Keratinocyte (primary cell): Measurements from ENCODE around the gene TMEM163. TPM values are rescaled to one million over a fixed set of nuclear protein-coding genes. Genes with fewer than 3 reads are reported as not detected.

Experiments
- DNase-seq: peaks from one replicate; pipeline ENCODE4 v3.0.0-alpha.2; 2011; ENCODE audit warnings: low read depth, missing footprints, low spot score
- FAIRE-seq: peaks from 2 replicates; lab custom pipeline; 2011; peaks lifted over from hg19 to GRCh38; lab: Jason Lieb, UNC
- H2AFZ ChIP-seq: 2 replicates; pipeline ENCODE4 v1.6.0; 2012; ENCODE audit warnings: low read length, control low read depth, inconsistent platforms; ENCODE audit not compliant: control insufficient read depth
- H3K27ac ChIP-seq: 2 replicates; pipeline ENCODE4 v1.5.1; 2011; ENCODE audit warnings: low read length; ENCODE audit not compliant: control insufficient read depth, insufficient read depth
- H3K27me3 ChIP-seq: 3 replicates; pipeline ENCODE4 v1.6.0; 2011; ENCODE audit warnings: low read length; ENCODE audit not compliant: control insufficient read depth, insufficient read depth; ENCODE audit errors: extremely low read depth
- H3K36me3 ChIP-seq, 2 experiments: 2 replicates in 1 of 2; 3 replicates in 1 of 2; pipeline ENCODE4 v1.5.1; 2011; ENCODE audit warnings: low read length in 2 of 2, mild to moderate bottlenecking in 1 of 2; ENCODE audit not compliant: control insufficient read depth in 2 of 2, insufficient read depth in 2 of 2; ENCODE audit errors: extremely low read depth in 1 of 2
- H3K4me1 ChIP-seq: 3 replicates; pipeline ENCODE4 v1.5.1; 2011; ENCODE audit warnings: low read length; ENCODE audit not compliant: control insufficient read depth, insufficient read depth; ENCODE audit errors: extremely low read depth
- H3K4me2 ChIP-seq: 3 replicates; pipeline ENCODE4 v1.6.0; 2011; ENCODE audit warnings: low read depth, low read length; ENCODE audit not compliant: control insufficient read depth, insufficient read depth; ENCODE audit errors: extremely low read depth
- H3K4me3 ChIP-seq, 3 experiments: fragments of 200-600 bp in 1 of 3; sonication (generic) in 1 of 3; 2 replicates in 2 of 3; 3 replicates in 1 of 3; pipeline ENCODE4 v1.5.1; 2011 to 2016; ENCODE audit warnings: low read length in 3 of 3, mild to moderate bottlenecking in 3 of 3, control low read depth in 2 of 3, inconsistent platforms in 1 of 3, low read depth in 1 of 3, mixed read lengths in 1 of 3, mixed run types in 1 of 3, moderate library complexity in 1 of 3; ENCODE audit not compliant: control insufficient read depth in 2 of 3, insufficient read depth in 2 of 3; ENCODE audit errors: extremely low read depth in 1 of 3
- H3K79me2 ChIP-seq: 2 replicates; pipeline ENCODE4 v1.6.0; 2012; ENCODE audit warnings: low read length; ENCODE audit not compliant: control insufficient read depth, insufficient read depth
- H3K9ac ChIP-seq: 3 replicates; pipeline ENCODE4 v1.6.0; 2011; ENCODE audit warnings: low read length; ENCODE audit not compliant: control insufficient read depth, insufficient read depth; ENCODE audit errors: extremely low read depth
- H3K9me1 ChIP-seq: 3 replicates; pipeline ENCODE4 v1.6.0; 2011; ENCODE audit warnings: low read length; ENCODE audit not compliant: control insufficient read depth, insufficient read depth; ENCODE audit errors: extremely low read depth
- H3K9me3 ChIP-seq: 2 replicates; pipeline ENCODE4 v1.5.1; 2012; ENCODE audit warnings: low read depth, low read length; ENCODE audit not compliant: control insufficient read depth
- H4K20me1 ChIP-seq: 3 replicates; pipeline ENCODE4 v1.6.0; 2011; ENCODE audit warnings: low read length; ENCODE audit not compliant: control insufficient read depth, insufficient read depth; ENCODE audit errors: extremely low read depth
- EZH2 ChIP-seq: IDR thresholded peaks from one replicate; pipeline ENCODE4 v1.6.1; 2012; ENCODE audit warnings: inconsistent platforms, mild to moderate bottlenecking, low read length, moderate library complexity
- dilution Hi-C: fragments of 300-500 bp; cut with MboI; formaldehyde crosslinking; loops from one replicate; pipeline ENCODE4 v1.7.0; 2020; ENCODE audit warnings: low sequenced_read_pairs; ENCODE audit not compliant: extremely low pct_ligation_motif_present
- polyA plus RNA-seq, 5 experiments: library from polyadenylated mRNA; depleted of rRNA in 3 of 5; stranded (reverse) in 3 of 5; stranded (forward) in 1 of 5; unstranded in 1 of 5; fragments of >200 nt; gene quantifications; 1 replicate in 1 of 5; 2 replicates in 3 of 5; 3 replicates in 1 of 5; pipeline versions ENCODE4 v1.2.1 to v1.2.3, GENCODE V29; 2011 to 2012; ENCODE audit warnings: missing spikeins in 2 of 5, low read depth in 1 of 5, low replicate concordance in 1 of 5
- TF ChIP-seq, protein P1 (sequence below), 3 experiments: IDR thresholded peaks in 1 of 3; conservative IDR thresholded peaks in 1 of 3; optimal IDR thresholded peaks in 1 of 3; 2 replicates in 2 of 3; 3 replicates in 1 of 3; pipeline versions ENCODE3 to v1.5.1; 2011; ENCODE audit warnings: low read length in 3 of 3, mild to moderate bottlenecking in 3 of 3, moderate library complexity in 2 of 3, control low read depth in 1 of 3, inconsistent platforms in 1 of 3; ENCODE audit not compliant: insufficient read depth in 2 of 3; ENCODE audit errors: extremely low read depth in 1 of 3

Gene TMEM163
- polyA plus RNA-seq, 1 donor (not counting 4 experiments of a cell fraction or from before 2014, with no cell fraction given), result not detected

DNA sequence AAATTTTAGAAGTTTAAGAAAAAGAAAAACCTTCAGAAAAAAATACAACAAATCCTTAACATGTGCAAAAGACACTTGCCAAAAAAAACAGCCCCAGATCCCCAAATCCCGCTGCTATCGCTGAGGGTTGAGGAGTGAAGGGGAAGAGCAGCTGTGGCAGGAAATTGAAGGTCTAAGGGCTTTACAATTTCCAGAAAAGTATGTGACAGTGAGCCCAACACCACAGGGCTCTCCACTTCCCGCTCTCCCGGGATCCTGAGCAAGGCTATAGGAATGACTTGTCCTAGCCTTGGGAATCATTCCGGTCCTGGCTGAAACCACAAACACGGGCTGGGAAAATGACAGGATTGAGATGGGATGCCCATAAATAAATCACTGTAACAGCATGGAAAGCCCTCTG lies 191.4 kb downstream of the TMEM163 start:
- dilution Hi-C loops, result no loop called here
- H3K27me3 ChIP-seq, result peaks cover 5% of the 10 kb centered on the region
- DNase-seq (no peak), FAIRE-seq (no peak)
- H3K9me3 ChIP-seq, result no peaks in the 10 kb centered on the region
- no peaks in the 10 kb centered on the region for H3K4me1 ChIP-seq
- no peak overlapping the region for H3K27ac ChIP-seq
- no peak overlapping the region for H3K9ac ChIP-seq
- H2AFZ ChIP-seq, result no peak overlapping the region
- H3K79me2 ChIP-seq, result no peaks in the 10 kb centered on the region
- no peaks in the 10 kb centered on the region for H4K20me1 ChIP-seq
- no peak overlapping the region for H3K4me3 ChIP-seq
- H3K4me2 ChIP-seq, result no peak overlapping the region
- no peaks in the 10 kb centered on the region for H3K36me3 ChIP-seq
- no peaks in the 10 kb centered on the region for H3K9me1 ChIP-seq
- TF ChIP-seq EZH2, result no peak
- TF ChIP-seq, protein P1, sequence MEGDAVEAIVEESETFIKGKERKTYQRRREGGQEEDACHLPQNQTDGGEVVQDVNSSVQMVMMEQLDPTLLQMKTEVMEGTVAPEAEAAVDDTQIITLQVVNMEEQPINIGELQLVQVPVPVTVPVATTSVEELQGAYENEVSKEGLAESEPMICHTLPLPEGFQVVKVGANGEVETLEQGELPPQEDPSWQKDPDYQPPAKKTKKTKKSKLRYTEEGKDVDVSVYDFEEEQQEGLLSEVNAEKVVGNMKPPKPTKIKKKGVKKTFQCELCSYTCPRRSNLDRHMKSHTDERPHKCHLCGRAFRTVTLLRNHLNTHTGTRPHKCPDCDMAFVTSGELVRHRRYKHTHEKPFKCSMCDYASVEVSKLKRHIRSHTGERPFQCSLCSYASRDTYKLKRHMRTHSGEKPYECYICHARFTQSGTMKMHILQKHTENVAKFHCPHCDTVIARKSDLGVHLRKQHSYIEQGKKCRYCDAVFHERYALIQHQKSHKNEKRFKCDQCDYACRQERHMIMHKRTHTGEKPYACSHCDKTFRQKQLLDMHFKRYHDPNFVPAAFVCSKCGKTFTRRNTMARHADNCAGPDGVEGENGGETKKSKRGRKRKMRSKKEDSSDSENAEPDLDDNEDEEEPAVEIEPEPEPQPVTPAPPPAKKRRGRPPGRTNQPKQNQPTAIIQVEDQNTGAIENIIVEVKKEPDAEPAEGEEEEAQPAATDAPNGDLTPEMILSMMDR (optimal IDR thresholded peaks at IDR 0.05 in 1 of 3, IDR thresholded peaks at IDR 0.05 in 1 of 3, conservative IDR thresholded peaks at IDR 0.05 in 1 of 3; ENCODE audit: extremely low read depth in 1 of 3, insufficient read depth in 2 of 3, low read length in 3 of 3), result no peak

DNA sequence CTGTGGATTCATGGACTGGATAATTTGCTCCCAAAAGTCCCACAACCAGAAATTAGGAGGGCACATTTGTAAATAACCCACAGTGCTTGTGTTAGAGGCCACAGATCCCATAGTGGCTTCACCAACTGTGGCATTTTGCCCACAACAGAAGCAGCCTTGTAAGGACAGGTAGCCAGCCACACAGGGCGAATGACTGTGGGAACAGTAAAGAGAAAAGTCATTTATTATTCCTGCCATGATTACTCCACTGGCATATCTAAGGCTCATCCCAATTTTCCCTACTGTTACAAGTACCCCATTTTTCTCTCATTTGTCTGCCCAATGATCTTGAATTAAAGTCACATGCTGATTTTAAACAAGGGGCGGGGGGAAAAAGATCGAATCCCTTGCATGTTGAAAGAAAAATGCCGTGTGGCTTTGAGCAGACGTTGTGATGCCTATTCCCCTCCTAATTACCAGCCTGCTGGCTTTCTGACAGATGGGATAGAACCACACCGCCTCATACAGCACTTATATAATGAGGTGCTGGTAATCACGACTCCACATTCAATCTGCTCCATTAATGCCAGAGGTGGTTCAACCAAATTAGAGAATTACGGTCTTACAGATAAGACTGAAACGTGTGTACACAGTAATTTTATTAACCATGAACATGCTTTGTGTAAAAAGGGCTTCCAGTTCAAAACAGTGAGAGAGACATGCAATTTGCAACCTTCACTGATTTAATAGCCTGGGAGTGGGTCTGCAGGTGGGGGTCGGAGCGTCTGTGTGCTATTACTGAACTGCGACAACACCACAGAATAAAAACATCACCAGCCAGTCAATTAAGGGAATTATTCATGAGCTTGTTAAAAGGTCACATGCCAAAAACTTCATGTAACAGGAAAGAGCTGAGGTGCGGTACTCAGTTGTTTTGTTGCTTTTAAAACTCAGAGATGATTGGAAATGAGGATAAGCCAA lies 196.0 kb downstream of the TMEM163 start:
- H3K4me2 ChIP-seq, result no peak overlapping the region
- no peak overlapping the region for H3K4me3 ChIP-seq
- FAIRE-seq (no peak), DNase-seq (no peak)
- TF ChIP-seq, protein P1 (optimal IDR thresholded peaks at IDR 0.05 in 1 of 3, IDR thresholded peaks at IDR 0.05 in 1 of 3, conservative IDR thresholded peaks at IDR 0.05 in 1 of 3; ENCODE audit: extremely low read depth in 1 of 3, insufficient read depth in 2 of 3, low read length in 3 of 3), result no peak
- no peak for TF ChIP-seq EZH2
- no peaks in the 10 kb centered on the region for H3K4me1 ChIP-seq
- no peaks in the 10 kb centered on the region for H3K36me3 ChIP-seq
- H3K9ac ChIP-seq, result no peak overlapping the region
- H3K9me3 ChIP-seq, result no peaks in the 10 kb centered on the region
- no peak overlapping the region for H2AFZ ChIP-seq
- H4K20me1 ChIP-seq, result no peaks in the 10 kb centered on the region
- no peak overlapping the region for H3K27ac ChIP-seq
- no peaks in the 10 kb centered on the region for H3K79me2 ChIP-seq
- no peaks in the 10 kb centered on the region for H3K9me1 ChIP-seq
- H3K27me3 ChIP-seq, result peaks cover 4% of the 10 kb centered on the region
- dilution Hi-C loops, result no loop called here
